C4-2B (cell line): ENCODE data around the gene RBBP7.

Source experiments
- ZFX ChIP-seq: fragments of 450-650 bp; IDR thresholded peaks from 2 replicates; pipeline ENCODE4 v1.6.1; 2017
- TF ChIP-seq, protein P1 (sequence below): fragments of 450-650 bp; conservative IDR thresholded peaks from 2 replicates; pipeline ENCODE4 v1.5.1; 2017; ENCODE audit warnings: mild to moderate bottlenecking

DNA sequence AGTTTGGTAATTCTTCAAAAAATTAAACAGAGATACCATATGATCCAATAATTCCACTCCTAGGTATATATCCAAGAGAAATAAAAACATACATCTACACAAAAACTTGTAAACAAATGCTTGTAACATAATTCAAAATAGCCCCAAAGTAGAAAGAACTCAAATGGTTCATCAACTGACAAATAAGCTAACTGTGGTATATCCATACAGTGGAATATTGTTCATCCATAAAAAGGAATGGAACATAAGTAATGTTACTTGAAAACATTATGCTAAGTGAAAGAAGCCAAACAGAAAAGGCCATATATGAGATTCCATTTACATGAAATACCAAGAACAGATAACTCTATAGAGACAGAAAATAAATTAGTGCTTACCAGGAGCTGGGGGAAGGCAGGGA is 13.4 kb downstream of the RBBP7 start:
- TF ChIP-seq, protein P1, sequence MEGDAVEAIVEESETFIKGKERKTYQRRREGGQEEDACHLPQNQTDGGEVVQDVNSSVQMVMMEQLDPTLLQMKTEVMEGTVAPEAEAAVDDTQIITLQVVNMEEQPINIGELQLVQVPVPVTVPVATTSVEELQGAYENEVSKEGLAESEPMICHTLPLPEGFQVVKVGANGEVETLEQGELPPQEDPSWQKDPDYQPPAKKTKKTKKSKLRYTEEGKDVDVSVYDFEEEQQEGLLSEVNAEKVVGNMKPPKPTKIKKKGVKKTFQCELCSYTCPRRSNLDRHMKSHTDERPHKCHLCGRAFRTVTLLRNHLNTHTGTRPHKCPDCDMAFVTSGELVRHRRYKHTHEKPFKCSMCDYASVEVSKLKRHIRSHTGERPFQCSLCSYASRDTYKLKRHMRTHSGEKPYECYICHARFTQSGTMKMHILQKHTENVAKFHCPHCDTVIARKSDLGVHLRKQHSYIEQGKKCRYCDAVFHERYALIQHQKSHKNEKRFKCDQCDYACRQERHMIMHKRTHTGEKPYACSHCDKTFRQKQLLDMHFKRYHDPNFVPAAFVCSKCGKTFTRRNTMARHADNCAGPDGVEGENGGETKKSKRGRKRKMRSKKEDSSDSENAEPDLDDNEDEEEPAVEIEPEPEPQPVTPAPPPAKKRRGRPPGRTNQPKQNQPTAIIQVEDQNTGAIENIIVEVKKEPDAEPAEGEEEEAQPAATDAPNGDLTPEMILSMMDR, result no peak
- TF ChIP-seq ZFX, result no peak
